HG03280 (cell line): ENCODE results near the gene RFTN1.

Experiments used
- ATAC-seq: cut with Tn5 transposase; IDR thresholded peaks from one replicate; pipeline ENCODE4 v1.9.1; 2021; ENCODE audit warnings: mild to moderate bottlenecking, moderate library complexity; ENCODE audit not compliant: unreplicated experiment

The RFTN1 gene

DNA sequence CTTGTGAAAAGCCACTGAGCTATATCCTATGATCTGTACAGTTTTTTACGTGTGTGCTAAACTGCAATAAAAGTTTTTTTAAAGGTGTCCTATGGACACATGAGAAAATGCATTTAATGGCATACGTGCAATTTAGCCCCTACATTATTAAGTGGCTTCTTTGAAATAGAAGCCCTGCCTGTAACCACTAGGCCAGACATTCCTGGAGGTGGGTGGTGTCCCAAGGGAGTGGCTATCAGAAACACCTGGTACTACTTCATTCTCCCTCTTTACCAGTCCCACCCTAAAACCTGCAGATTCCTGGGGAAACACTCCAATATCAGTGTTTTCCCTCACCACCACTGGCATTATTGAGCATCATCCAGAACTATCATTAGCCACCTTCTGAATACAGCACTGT, 148.5 kb downstream of the RFTN1 start:
- no peak for ATAC-seq

DNA sequence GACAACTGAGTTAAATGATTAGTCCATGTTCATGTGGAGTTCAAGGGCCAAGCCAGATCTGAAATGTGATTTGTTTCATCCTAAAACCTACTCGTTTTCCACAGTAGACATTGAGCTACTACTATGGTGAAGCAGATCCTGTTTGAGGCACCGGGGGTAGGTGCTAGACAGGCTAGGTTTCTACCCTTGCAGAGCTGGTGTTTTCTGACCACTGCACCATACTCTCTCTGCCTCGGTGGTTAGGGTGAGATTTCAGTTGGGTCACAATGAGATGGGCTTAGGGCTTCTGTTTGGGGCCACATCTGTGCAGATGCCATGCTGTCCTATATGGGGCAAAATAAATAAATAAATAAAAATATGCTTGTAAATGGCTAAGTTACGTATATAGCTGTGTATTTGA, 149.2 kb downstream of the RFTN1 start:
- no peak for ATAC-seq

DNA sequence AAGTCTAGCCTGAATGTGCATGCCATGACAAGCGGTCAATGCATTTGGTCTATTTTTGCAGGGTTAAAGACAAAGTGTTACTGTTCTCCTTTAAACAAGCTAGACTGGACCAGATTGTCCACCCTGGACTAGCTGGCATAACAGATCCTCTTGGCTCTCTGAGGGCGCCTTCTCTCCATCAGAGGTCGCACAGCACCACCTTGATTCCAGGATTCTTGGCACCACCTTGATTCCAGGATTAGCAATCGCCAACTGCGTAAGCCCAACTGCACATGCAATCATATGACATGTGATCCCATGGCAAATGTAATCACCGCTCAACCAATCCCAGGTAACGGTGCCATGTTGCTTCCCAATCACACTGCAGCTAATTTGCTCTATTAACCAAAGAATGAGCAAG, 149.9 kb downstream of the RFTN1 start:
- ATAC-seq = no peak

DNA sequence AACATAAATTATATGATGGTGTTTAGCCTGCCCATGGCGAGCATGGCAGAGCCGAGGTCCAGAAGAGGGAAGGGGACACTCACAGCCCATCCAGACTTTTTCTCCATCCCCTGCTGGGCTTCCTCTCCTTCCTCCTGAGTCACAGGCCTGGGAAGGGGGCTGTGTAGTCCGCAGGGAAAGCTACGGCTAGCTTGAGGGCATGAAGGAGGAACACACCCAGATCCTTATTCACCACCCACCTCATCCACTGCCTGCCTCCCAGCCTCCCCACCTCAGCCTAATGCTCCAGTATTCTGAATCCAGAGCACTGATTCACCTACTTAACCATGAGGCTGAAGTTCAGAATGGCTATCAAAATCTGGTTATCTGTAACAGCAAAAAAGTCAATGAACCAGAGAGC, 150.7 kb downstream of the RFTN1 start:
- ATAC-seq = no peak

DNA sequence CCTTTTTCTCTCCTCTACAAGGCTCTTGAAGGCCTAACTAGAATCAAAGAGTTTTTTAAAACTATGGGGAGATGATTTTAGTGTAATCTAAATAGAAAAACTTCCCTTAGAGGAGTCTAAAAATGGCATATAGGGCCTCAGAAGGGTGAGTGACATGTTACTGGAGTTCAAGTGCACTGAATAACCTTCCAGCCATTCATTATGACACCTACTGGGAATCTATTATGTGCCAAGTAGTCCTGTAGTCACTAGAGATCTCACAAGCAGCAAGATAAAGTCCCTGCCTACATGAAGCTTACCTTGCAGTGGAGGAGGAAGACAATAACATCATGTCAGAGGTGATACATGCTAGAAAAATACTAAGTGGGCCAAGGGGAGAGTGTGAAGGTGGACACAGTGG, 152.4 kb downstream of the RFTN1 start:
- no peak for ATAC-seq

DNA sequence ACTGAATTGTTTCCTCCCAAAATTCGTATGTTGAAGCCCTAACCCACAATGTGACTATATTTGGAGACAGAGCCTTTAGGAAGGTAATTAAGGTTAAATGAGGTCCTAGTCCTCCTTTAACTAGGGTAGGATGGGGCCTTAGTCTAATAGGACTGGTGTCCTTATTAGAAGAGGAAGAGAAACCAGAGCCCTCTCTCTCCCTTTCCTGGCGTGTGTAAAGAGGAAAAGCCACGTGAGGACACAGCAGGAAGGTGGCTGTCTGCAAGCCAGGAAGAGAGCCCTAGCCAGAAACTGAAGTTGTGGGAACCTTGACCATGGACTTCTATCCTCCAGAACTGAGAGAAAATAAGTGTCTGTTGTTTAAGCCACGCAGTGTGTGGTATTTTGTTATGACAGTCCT, 154.2 kb downstream of the RFTN1 start:
- ATAC-seq = no peak

DNA sequence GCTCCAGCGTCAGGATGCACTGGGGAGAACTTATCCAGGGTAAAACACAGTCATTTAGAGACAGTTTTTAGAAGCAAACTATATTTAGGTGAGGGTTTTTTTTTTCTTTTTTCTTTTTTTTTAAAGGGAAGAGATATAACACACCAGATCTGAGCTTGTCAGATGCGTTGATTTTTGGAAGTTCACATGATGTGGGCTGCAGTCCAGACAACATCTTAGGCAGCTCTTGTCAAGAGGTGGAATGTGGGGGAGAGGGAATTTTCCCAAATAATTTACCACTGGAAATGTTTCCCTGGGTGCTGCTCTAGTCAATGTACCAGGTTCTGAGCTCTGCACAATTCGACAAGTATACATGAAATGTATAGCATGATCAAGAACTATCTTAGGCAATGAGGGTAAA, 155.2 kb downstream of the RFTN1 start:
- ATAC-seq = no peak

DNA sequence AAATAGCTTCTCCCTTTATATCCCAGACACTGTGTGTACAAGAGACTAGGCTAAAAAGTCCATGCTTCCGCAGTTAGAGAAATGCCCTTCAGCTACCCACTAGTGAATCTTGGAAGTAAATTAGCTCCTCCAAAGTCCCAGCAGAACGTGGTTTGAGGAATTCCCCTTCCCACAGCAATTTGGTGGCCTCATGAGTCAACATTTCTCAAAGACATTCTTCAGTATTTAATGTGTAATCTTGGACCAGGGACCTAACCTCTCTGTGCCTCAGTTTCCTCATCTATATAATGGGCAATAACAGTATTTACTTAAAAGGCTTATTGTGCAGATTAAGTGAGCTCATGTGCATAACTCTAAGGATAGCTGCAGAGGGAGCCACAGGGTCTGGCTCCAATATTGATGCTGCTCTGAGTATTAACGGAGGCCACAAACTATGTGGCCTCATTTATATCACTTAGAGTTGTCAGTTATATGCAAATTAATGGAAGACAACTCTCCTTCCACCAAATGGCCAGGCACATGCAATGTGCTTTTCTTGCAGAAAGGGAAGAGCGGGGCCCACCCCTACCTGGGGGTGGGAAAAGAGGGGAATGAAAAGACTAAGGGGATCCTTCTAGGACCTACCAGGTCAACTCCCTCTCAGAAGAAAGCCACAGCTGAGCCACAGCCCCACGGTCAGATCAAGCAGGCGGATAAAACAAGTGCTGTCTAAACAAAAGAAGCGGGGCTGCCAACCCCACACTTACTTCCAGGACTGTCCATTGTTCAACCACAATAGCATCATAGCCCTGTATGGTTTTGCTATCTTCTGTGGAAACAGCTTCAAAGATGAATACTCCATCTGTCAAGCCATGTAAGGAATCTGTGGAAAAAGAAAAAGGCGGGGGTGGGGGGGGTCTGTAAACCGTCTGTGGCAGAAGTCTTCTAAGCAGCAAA, 156.0 kb downstream of the RFTN1 start:
- ATAC-seq = no peak

DNA sequence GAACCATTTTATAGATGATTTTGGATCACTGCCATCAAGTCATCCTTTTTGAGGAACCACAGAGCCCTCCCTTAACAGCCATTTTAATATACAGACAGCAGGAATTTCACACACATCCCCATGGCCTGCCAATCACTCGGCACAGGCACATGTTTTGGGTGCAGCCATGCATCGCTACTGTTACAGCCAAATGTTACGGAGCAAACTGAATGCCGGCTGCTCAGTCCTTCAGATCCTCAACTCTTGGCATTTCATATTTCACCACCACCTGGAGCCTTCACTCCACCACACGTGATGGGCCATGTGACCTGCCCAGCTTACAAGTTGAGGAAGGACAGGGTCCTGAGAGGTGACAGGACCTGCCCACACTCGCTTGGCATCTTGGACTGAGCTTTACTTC, 157.7 kb downstream of the RFTN1 start:
- ATAC-seq = no peak

DNA sequence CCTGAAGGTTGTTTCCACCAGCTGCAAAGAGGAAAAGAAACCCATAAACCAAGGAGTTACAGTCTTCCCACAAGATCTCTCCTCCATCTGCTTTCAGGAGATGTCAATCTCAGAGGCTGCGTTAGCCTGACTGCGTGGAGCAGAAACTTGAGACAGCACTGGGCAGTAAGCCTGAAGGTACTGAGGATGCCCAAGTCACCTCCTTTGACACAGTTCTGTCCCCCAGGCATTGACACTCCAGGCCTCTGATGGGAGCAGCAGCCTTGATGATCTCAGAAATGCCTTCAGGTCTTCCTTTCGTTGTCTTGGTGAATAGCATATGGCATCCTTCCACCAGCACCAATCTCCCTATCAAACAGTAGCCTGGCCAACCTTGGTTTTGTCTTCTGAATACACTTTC, 159.2 kb downstream of the RFTN1 start:
- no peak for ATAC-seq

DNA sequence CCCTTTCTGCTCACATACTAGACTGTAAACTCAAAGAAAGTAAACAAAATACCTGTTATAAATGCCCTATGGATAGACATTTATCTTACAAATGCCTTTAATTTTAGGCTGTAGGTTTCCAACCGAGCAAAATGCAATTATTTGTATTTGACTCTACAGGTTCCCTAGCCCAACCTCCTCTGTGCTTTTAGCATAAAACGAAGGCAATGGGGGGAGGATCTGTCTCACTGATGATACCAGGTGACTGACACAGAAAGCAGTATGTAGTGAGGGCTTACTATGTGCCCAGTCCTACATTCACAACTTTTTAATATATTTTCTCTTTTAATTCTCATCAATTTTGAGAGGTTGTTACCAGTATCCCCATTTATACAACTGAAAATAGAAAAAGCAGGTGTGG, 161.1 kb downstream of the RFTN1 start:
- no peak for ATAC-seq

DNA sequence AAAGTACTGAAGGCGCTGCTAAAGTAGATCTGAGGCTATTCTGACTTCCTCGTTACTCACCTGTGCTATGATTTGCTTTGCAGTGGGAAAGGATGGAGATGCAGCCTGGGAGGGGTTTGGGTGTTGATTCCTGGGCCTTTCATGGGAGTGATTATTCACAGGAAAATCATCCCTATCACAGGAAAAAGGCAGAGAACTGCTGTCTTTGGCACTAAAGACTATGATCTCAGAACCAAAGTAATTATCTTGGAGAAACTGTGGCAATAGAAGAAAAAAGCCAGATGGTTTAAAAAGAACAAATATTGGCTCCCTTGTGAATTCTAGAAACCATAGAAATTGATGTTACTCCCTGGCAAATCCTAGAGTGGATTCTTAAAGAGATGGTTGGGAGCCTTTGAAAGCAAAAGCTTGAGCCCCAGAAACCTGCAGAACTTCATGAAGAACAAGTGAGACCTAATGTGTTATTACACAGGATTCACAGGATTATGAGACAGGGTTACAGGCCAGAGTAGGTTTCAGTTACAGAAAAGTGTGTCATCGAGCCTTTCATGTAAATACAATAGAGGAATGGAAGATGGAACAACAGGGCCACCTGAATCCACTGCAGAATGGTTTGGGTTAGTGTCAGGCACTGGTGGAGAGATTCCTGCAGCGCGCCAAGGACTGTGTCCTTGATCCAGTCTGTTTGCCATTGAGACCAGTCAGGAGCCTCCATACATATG, 162.7 kb downstream of the RFTN1 start:
- no peak for ATAC-seq

DNA sequence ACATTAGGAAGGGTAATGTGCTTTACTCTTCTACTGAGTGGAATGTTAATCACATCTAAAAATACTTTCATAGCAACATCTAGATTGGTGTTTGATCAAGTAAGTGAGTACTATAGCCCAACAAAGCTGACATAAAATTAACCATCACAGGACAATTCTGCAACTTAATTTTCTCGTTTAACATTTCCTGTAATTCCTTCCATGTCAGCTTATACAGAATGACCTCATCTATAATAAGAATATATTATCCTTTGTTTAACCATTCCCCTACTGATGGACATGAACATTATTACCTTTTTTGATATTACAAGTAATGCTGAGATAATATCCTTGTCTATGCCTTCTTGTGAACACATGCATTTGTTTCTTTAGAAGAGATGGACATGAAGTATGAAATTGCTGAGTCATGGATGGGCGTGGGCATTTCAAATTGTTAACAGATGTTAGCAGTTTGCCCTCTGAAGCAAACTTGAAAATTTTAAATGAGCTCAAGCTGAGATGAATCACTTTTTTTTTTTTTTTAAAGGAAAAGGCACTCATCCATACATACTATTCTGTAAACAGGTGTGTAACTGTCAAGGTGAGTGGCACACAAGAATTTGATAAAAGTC, 163.4 kb downstream of the RFTN1 start:
- no peak for ATAC-seq

DNA sequence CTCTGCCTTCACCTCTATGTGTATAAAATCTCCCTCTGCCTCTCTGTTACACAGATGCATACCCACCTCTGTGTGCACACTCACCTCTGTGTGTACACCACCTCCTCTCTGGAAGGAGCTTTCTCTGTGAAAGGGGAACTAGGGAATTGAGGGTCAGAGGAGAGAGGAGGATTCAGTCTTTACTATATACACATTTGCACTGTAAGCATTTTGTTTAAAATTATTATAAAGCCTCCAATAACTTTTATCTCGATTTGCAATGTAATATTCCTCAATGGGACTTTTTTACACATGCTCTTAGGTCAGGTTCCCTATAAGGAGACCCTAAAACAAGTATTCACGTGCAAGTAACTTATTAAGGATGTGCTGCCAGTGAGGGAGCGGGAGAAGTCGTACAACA, 166.0 kb downstream of the RFTN1 start:
- no peak for ATAC-seq

DNA sequence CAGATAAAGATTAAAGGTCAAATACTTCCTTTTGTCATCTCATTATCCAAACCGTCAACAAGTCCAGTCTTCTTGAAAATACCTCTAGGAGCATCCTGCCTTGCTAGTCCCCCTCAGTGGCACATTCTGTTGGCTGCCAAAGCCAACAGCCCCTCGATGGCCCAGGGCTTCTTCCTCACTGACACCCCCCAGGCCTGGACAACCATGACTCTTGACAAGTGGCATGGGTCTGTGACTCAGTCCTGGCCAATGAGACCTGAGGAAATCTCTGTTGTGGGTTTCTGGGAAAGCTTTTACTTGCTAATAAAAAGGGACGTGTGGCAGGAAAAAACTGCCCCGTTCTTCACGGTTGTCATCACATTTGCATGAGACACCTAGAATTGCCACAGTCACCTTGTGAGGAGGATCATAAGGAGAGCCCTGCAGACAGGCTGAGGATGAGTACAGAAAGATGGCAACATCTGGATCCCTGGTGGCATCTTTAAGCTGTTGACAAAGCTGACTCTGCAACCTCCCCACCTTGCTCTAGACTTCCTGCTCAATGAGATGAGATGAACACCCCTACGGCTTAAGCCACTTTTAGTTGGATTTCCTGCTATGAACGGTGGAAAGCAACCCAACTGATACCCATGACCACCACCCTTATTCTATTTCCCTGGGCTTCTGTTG, 167.0 kb downstream of the RFTN1 start:
- ATAC-seq = no peak

DNA sequence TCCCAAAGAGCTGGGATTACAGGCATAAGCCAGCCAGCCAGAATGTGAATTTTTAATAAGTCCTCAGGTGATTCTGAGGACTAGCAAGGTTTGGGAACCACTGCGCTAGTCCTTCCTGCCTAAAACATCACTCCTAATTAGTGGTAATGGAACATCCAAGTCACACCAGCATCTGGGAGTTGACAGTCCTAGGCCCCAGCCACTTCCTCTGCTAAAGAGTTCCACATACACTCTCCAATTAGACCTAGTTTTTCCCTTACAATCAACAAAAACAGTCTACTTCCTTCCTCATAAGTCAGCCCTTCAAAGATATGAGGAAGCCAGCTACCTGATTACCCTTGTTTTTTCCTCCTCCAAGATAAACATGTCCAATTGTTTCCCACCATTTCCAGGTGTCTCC, 170.4 kb downstream of the RFTN1 start:
- no peak for ATAC-seq

DNA sequence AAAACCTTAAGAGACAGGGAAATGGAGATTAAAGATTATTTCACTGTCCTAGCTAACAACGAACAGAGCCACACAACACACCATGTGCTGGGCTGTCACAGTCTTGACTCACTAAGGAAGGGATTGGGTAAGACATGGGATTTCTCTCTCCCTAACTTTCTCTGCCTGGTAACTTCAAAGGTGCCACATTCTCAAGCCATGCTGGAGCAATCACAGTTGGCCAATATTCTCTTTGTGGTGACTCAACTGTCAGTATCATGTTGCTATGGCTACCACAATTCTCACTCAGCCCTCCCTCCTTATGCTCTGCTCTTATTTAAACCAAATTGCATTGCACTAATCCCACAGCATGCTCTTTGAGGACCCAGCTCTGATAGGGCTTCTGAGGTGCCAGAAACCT, 174.5 kb downstream of the RFTN1 start:
- no peak for ATAC-seq

DNA sequence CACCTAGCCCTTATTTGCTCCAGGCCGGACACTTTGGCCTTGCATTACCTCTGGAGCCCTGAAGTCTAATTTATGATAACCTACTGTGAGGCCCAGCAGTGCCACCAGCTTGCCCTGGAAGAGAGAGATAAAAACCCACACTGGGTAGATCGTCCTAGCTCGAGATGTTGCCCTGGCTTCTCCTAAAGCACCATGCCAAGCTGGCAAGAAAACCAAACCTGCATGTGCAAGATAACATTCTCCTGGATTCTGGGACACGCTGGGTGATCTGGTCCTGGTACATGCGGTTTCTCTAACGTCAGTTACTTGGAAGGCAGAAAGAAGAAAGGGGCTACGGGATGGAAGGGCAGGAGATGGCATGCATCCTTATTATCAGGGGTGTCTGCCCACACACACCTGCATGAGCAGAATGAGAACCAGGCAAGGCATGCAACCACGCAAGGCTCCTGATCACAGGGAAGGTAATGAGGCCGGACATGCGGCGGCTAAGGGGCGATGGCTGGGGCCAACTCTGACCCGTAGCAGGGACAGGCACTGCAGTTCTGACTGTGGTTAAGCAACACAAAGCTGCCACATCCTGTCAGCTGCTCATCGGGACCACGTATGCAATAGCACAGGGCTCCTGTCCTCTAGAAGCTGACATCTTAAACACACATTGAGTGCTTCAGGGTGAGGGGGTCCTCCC, 175.5 kb downstream of the RFTN1 start:
- peak; percentile 85 for ATAC-seq

DNA sequence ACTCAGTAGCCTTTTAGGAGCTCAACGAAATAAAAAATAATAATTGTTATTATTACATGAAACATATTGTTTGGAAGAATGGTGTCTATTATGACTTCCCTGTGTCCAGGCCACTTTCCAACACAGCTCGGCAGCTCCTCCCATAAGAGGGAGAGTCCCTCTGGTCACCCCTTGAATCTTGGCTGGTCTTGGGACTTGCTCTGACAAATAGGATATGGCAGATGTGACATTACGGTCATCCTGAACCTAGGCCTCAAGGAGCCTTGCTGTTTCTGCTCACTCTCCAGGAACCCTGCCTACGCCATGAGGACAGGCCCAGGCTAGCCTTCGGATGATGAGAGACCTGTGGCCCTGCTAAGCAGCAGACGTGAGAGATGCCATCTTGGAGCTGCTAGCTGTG, 176.7 kb downstream of the RFTN1 start:
- no peak for ATAC-seq

DNA sequence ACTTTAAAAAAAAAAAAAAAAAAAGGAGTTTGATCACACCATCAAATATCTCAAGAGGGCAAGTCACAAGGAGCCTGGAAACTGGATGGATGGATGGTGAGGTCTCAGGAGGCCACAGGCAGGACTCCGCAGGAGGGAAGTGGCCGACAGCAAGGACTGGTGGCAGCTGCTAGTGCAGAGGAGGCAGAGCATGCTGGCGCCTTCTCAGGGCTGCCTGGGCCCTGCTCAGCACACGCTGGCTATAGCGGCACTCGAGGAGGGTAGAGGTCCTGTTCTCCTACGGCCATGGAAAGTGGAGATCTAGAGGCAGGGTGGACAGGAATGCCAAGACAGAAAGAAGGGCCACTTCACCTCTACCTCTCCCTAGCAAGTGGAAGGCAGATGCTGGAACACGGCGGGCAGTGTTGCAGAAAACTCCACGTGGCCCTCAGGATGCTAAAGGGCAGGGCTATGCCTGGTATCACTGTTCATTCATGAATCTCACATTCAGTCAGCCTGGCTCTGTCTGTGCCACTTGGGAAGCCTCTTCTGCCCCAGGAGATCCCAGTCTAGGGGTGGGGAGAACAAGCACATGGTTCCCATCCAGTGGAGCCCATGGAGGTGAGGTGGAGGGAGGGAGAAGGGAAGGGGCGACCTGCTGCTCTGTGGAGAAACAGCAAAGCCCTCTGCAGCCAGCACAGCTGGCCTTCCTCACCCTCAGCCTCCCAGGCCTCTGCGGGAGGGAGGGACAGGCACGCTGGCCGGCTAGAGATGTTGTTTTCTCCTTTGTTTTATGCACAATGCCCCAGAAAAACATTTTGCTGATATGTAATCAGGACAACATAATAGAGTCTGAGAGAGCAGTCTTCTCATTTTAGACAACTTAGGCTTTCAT, 177.5 kb downstream of the RFTN1 start:
- no peak for ATAC-seq
